CD4-positive, alpha-beta T cell treated with Interleukin-1 beta for 1 hour (primary cell): ENCODE measurements around the gene PRKAG2.
A peak's percentile ranks its signal among the peaks of the same experiment; 100 is the strongest.
"Not testable (repeated sequence)": the region's sequence is repeated elsewhere in the genome, so short reads cannot be mapped to it uniquely, and the experiment has no call there.

Experiments
- DNase-seq, 2 donors: peaks; one replicate each; pipeline ENCODE4 v3.0.0-alpha.2; 2020 to 2022

The PRKAG2 gene

DNA sequence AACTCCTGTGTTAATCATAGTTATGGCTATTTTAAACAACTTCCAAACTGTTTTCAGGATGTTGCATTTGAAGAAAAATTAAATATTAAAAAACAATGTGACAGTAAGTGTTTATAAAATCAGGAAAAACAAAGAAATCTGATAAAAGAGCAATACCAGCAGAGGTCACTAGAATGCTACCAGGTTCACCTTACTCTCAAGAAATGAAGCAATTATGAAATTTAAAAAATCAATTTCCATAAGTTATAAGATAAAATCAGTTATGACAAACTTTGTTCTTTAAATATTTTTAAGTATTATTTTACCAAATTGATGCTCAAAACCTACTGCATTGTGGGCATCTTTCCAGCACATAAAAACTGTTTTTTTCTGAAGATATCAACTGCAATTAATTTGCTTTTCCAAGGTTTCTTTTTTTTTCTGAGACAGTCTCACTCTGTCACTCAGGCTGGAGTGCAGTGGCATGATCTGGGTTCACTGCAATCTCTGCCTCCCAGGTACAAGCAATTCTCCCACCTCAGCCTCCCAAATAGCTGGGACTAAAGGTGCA, 306.5 kb downstream of the PRKAG2 start:
- peak in 1 of 2 donors; percentile 13 for DNase-seq

DNA sequence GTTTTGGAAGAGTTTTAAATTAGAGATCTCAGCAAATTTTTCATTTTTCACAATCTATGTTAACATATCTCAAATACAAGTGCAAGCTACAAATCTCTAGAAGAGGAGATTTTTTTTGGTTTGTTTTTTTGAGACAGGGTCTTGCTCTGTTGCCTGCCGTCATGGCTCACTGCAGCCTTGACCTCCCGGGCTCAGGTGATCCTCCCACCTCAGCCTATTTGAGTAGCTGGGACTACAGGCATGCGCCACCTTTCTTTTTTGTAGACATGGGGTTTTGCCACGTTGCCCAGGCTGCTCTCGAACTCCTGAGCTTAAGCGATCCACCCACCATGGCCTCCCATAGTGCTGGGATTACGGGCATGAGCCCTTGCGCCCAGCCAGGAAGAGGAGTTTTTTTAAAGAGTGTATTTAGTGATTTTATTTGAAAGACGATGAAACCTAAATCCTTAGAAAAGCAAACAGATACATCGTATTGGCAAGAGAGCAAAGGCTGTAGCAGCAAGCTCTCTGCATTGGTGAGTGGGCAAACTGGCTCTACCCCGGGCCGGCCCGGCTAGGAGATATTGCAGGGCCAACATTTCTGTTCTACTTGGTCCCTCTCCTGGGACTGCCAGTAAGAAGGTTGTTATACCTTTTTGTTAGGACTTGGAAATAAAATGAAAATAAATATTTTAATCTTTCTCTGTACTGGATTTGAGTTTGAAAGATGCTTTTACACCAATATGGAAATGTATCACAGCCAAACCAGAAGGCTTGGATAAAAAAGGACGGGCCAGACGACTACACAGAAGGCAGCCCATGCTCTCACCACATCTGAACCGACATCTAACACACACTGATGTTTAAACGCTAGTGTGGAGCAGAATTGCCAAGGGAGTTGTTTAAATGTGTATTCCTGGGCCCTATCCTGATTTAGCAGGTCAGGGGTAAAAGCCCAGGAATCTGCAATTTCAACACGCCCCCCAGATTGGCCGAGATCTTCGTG, 307.7 kb downstream of the PRKAG2 start:
- DNase-seq: no peak

DNA sequence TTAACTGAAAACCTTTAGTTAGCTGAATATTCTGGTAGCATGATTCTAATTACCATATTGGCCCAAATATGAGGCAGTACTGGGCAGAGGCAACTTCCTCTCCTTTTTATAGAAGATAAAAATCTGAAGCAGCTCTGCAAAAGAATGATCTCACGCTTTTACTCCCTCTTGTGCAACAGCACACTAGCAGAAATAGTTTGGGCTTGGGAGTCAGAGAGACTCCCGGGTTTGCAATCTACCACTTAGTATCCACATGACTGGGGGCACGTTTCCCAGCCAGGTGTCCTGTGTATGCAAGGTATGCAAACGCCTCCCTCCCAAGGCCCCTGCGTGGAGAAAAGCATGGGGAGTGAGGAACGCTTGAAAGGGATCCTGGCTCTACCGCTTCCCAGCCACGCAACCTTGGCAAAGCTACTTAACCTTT, 310.0 kb downstream of the PRKAG2 start:
- DNase-seq: no peak

DNA sequence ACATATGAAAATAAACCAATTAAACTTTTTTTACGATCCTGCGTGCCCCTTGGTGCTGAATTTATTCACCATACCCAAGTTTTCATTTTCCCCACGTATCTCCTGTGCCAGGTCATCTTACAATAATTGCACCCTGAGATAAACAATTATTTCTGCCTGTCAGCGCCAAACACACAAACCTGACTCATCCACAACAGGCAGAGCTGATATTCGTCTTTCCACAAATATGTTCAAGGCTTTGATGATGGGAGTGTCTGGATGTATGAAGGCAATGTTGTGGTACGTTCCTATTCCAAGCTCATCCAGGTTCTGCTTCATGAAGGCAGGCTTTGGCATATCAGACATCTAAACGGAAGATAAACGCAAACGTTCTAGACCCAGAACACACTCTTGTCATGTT, 311.4 kb downstream of the PRKAG2 start:
- DNase-seq: no peak

DNA sequence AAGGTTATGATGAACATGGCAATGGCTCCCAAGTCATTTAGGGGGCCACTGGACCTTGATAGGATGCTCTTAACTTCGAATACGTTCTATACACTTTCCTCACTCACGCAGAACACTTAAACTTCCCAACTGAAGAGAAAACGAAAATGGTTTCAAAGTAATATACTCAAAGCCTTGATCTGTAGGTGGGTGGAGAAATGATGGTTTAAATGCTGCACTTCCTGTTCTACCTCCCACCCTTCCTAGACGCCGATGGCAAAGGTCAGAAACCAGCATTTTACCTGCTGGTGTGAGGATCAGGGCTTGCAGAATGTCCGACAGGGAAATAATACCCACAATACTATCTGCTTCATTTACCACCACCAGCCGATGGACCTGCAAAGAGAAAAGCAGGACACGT, 316.7 kb downstream of the PRKAG2 start:
- no peak for DNase-seq

DNA sequence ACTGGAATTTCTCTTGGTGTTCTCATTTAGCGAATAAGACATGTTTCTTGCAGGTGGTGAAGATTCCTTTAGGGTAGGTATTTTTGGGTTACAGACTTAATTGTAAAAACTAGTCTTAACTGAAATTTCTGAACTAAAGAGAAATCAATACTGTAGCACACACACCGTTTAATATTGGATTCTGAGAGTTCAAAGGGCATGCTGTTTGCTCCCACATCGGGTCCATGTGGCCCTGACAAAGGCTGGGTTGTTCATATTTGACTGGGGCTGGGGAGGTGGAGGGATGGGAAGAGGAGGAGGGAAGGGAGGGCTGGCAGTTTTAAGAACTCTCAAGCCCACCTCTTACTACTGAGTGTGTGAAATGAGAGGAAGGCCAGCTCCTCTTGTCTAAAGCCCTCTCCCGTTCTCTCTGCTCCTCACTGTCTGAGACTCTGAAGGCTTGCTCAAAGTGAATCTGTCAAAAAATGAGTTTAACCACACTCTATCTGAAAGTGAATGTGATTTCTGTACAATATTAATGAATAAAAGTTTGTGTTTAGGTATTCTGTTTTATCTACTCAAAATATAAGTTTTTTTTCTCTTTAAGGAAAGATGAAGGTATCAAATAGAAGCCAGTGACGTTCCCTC, 317.2 kb downstream of the PRKAG2 start:
- no peak for DNase-seq

DNA sequence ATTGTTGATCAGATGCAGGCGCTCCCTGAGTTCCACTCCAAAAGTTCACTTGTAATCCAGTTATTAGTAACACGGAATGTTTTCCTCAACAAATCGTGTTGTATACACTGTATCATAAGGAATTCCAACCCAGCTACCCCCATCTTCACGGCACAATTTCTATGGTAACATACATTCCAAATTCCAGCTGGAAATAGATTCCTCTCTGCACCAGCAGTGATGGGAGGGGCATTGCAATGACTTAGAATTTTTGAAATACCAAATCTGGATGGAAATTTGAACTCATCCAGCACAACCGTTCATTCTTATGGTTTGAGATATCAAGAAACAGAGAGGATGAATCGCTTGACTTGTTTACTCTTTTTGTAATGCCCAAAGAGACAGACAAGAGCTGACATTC, 318.3 kb downstream of the PRKAG2 start:
- DNase-seq: no peak

DNA sequence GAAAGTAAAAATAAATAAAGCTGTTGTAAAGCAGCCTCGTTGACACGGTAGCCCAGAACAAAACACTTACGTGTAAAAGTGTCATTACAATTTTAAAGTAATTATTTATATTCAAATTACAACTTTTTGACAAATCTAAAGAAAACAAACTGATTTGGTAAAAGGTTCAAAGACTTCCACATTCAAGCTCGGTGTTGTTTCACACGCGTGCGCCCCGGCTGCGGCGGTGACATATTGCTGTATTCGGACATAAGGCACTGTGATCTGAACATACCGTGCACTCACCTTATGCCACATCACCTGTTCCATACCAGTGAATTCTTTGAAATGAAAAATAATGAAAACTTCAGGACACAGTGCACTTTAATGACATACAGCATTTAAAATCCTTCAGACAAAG, 320.3 kb downstream of the PRKAG2 start:
- no peak for DNase-seq

DNA sequence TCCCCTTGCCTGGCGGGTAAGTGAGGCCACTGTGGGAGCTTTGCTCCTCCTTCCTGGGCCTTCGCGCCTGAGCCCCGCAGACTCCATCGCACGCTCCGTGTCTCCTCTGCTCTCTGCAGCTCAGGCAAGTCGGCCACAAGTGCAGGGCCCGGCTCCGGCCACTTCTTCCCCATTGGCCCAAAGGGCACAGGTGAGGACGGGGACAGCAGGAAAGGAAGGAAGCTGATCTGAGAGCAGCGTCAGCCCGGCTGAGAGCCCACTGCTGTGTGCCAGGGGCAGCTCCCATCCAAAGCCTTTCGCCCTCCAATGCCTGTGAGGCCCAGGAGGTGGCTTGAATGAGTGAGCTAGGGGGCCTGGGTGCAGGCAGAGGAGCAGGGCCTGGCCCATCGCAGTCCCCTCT, 323.6 kb downstream of the PRKAG2 start:
- no peak for DNase-seq

DNA sequence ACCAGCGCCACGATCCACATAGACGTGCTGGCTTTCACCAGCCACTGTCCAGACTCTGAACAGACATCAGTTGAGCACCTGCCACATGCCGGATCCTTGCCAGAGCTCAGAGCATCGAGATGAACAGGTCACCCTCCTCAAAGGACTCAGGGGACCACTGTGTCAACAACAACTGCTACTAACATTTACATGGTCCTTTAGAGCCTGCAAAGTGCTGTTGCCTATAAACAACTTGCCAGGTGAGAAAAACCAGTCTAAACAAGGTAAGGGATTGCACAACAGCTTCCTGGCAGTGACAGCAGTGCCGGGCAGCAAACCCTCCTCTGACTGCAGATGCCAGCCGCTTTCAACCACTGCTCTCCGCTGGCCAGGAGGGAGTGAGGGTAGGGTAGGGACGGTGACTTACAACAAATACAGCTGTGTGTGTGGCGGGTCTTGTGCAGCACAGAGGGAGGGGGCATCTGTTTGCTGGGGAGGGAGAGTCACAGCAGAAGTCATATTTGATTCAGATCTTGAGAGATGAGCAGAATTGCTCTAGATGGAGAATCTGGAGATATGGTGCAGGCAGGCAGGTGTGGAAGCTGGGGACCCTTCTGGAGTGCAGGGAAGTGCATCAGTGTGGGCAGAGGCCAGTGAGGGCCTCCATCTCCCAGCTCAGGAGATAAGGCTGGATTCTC, 324.4 kb downstream of the PRKAG2 start:
- no peak for DNase-seq

DNA sequence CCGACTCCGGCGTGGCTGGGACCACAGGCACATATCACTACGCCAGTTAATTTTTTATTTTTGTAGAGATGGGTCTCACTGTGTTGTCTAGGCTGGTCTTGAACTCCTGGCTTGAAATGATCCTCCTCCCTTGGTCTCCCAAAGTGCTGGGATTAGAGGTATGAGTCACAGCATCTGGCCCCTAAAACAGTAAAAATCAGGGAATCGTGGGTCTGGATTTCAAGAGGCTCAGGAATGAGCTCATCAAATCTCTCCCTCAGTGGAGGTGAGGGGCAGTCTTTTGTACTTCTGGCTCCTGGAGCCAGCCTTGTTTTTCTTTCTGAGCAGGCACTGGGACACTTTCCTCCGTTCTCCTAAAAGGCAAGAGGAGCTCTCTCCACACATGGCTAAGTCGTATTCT, 325.1 kb downstream of the PRKAG2 start:
- DNase-seq: no peak

DNA sequence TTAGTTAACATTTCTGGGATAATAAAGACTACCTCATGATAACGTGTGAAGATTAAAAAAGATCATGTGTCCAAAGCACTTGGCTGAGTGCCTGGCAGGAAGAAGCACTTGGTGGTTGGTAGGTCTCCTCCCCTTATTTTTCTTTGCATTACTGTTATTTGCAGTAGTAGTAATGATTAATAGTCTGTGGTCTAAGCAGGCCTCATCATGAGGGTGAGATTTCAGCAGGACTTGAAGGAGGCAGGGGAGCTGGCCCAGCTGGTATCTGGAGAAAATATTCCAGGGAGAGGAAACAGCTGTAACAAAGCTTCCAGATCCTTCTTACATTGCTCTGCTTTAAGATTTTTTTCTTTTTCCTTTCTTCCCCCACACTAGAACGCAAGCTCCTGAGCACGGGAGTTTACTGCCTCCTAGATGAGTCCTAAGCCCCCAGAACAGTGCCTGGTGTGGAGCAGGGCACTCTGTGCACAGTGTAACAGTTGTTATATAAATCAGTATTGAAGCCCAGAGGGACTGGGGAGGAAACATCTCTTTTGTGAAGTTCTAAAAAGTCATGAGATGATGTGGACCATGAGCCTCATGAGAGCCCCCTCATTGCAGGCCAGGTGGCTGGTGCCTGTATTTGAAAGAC, 326.1 kb downstream of the PRKAG2 start:
- DNase-seq: no peak

DNA sequence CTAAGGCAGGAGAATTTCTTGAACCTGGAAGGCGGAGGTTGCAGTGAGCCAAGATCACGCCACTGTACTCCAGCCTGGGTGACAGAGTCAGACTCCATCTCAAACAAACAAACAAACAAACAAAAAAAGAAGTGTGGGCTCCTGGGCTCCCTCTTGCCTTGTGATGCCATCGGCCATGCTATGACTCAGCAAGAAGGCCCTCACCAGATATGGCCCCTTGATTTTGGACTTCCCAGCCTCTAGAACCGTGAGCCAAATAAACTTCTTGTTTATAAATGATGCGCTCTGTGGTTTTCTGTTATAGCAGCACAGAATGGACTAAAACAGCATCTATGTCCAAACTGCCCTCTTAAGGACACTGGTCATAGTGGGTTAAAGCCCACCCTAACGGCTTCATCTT, 327.3 kb downstream of the PRKAG2 start:
- DNase-seq: no peak

DNA sequence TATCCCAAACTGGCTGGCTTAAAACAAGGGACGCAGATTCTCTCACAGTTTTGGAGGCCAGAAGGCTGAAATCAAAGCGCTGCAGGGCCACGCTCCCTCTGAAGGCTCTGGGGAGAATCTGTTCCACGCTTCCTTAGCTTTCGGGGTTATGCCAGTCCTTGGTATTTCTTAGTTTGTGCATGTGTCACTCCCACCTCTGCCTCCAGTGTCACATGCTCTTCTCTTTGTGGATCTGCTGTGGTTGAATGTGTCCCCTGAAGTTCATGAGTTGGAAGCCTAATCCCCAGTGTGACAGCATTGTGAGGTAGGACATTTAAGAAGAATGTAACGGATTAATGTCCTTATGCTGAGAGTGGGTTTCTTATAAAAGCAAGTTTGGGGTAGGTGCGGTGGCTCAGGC, 327.8 kb downstream of the PRKAG2 start:
- DNase-seq: no peak

DNA sequence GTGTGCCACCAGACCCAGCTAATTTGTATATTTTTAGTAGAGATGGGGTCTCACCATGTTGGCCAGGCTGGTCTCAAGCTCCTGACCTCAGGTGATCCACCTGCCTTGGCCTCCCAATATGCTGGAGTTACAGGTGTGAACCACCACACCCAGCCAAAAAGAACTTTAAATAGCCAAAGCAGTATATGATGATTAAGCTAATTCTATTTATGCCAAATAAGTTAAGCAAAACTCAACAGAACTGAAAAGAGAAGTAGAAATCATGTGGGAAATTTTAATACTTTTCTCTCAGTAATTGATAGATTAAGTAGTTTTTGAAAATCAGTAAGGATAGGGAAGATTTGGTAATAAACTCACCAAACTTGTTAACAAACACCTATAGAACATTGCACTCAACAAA, 332.7 kb downstream of the PRKAG2 start:
- DNase-seq: no peak

DNA sequence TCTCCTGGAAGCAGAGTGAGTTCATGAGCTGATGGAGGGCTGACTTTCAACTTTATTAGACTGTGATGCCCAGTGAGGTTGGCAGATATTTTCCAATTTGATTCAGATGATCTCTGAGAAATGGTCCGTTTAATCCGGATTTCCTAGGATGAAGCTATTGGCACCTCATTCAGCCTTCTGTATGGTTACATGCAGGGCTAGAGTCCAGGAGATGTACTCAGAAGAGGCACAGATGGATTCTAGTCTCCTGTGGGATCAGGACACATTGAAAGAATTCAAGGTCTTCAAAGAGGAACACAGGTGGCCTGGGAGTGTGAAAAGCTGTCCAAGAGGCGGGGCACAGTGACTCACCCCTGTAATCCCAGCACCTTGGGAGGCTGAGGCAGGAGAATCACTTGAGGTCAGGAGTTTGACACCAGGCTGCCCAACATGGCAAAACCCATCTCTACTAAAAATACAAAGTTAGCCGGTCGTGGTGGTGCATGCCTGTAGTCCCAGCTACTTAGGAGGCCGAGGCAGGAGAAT, 334.2 kb downstream of the PRKAG2 start:
- no peak for DNase-seq

DNA sequence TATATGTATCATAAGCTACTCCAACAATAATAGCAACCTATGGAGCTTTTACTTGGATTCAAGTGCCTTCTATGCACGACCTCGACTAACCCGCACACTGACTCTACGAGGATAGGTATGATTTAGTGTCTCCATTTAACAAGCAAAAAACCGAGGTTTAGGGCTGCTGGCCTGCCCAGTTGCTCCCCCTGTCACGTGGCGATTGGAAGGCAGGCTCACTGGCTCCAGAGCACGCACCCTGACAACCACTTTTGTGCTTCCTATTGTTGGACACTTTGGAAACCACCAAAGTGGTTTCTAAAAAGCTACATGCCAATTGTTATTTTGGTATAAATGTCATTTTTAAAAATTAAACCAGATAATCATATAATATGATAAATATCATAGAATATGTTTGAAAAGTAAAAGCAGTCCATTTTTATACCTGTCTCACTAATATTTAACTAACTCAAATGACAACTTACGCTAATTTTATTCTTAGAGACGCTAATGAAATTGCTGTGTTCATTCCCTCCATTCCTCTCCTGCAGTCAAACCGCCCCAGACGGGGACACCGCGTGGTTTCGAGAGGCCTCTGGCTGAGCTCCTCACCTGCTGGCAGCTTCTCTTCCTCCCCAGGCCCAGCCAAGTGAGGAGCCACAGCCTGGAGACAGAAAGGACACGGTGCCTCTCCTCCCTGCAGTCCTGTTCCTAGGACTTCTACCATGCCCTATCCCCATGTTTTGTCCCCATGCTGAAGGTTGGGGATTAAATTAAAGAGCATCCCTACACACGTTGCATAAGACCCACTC, 335.0 kb downstream of the PRKAG2 start:
- DNase-seq: no peak

DNA sequence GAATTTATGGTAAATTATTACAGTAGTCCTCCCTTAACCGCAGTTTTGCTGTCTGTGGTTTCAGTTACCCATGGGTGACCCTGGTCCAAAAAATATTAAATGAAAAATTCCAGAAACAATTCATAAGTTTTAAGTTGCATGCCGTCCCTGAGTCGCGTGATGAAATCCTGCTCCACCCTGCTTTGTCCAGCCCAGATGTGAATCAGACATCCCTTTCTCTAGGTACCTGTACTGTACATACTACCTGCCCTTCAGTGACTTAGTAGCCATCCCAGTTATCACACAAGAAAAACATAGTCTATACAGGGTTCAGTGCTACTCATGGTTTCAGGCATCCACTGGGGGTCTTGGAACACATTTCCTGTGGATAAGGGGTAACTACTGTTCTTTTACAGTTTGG, 336.8 kb downstream of the PRKAG2 start:
- DNase-seq: no peak

DNA sequence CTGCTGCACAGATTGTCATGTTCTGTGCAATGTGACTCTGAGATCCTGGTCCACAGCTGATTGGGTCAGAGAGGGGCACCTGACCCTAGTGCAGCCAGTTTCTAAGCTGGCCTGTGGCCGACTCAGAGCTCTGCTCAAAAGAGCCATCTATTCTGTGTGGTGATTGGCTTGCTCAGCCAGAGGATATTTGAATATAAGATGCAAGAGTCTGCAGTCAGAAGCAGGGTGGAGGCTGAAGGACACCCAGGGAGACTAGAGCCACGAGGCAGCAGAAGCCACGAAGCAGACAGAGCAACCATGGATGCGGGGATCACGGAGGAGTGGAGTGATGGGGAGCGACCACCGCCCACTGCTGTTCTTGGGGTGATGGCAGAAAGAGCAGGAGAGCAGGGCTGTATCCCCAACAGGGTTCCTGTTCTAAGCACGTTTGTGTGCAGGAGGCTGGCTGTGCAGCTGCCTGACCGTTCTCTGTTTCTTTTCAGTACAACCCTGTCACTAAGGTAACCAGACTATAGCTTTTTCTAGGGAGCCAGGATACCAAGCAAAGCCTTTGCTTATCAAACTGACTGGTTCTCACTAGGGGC, 337.7 kb downstream of the PRKAG2 start:
- no peak for DNase-seq

DNA sequence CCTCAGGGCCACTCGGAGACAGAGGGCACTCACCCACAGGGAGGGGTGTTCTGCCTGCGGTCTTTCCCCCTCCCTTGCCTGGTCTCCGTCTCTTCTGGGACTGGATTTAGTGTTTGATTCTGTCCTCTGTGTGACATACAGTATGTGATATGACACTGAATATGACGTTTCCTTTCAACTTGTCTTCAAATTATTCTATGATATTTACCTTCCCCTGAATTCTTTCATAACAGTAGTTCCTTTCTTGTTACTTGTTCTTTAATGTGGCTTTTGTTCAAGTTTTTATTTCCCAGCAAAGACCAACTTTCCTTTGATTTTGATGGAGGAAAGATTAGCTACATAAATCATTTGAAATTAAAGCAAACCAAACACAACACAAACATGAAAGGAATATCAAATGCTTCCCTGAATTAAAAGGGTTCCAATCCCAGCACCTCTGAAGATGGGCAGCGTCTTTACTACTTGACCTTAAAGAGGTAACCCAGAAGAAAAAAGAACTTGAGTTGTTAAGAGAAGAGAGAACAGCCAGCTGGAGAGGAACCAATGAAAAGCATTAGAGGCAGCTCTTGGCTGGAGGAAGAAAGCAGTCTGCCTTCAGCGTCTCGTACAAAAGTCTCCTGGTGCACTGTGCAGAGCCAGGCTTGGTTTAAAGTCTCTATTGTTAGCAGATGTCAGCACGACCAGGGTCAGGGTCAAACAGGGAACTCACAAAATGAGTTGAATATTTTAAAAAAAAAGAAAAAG, 338.9 kb downstream of the PRKAG2 start:
- DNase-seq: no peak

DNA sequence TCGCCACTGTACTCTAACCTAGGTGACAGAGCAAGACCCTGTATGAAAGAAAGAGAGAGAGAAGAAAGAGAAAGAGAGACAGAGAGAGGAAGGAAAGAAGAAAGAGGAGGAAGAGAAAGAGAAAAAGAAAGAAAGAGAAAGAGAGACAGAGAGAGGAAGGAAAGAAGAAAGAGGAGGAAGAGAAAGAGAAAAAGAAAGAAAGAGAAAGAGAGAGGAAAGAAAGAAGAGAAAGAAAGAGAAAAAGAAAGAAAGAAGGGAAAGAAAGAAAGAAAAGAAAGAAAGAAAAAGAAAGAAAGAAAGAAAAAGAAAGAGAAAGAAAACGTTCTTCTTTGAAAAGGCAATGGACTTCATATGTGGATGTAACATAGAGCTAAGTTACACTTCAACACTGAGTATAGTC, 340.7 kb downstream of the PRKAG2 start:
- DNase-seq: not testable (repeated sequence)
